DLD1 (cell line): Measurements from ENCODE around the gene THSD7B.
"Not testable (repeated sequence)": the region's sequence is repeated elsewhere in the genome, so short reads cannot be mapped to it uniquely, and the experiment has no call there.

Experiments
- in situ Hi-C: cut with HindIII; loops from 2 replicates; pipeline ENCODE4 v1.10.0; 2017; ENCODE audit warnings: low sequenced_read_pairs

THSD7B gene

GRCh38 chr2:136935119-136935518 is 169.8 kb downstream of the THSD7B start:
- in situ Hi-C loops = no loop called here

DNA sequence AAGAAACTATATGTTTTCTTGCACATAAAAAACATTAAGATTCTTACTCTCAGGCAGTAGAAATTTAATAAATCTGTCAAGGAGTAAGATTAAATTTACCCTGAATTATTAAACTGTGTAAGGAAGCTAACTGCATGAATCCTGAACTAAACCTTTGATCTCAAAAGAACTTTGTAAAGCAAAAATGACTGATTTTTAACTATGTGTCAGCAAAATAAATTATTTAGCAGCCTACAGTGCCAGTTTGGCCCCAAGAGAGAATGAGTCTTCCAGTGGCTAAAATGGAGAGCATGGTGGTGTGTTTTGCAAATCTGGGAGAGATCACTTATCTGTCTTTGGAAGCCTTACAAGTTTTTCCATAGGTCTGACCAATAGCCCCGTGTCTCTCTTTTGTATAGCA is 190.7 kb downstream of the THSD7B start:
- in situ Hi-C loops = no loop called here

DNA sequence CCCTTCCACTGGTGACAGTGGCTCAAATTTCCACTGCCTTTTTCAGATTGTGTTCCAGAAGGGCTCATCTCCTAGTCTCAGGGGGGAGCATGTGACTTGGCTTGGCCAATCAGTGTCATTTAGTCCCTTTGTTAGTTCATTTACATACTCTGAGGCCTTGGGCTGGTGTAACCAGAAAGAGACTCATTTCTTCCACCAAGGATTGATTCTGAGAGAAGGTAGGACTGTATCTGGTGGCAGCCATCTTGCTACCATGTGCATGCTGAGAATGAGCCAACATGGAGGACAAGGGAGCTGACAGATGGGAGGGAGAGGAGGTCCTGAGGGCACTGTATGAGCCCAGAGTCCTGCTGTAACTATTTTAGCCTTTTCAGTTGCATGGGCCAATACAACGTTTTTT is 191.7 kb downstream of the THSD7B start:
- in situ Hi-C loops = no loop called here

GRCh38 chr2:136962105-136962725 is 196.9 kb downstream of the THSD7B start:
- in situ Hi-C loops = no loop called here

DNA sequence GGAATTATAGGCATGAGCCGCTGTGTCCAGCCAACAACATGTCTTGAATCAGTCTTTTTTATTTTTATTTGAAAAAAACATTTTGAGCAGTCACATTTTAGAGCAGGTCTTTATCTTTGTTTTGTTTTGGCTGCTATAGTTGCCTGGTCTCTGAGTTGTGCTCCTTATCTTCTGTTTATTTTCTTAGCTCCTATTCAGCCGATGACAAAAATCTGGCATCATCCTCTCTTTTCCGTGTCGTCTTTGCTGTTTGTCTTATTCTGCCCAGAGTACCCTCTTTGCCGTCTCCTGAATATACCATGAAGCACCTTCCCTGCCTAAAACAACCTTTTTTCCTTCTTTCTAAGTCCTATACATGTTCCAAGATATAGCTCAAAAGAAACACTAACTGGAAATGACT is 201.1 kb downstream of the THSD7B start:
- in situ Hi-C loops = no loop called here

GRCh38 chr2:136980303-136980702 is 215.0 kb downstream of the THSD7B start:
- in situ Hi-C loops = no loop called here

- in situ Hi-C loops = not testable (repeated sequence)
These were observed 216.3 kb downstream of the THSD7B start for GRCh38 chr2:136981689-136982088.

DNA sequence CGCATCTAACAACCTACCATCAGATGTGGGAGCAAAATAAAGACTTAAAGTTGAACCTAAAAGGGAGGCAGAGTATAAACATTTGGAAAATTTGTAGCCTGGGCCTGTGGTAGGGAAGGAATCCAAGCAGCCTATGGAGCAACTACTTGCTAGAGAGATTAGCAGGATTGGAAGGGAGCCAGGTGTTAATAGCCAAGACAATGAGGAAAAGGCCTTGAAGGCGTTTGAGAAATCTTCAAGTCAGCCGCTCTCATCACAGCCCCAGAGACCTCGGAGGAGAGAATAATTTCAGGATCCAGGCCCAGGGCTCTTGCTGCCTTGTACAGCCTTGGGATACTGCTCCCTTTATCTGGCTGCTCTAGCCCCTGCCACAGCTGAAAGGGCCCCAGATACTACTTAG is 219.7 kb downstream of the THSD7B start:
- in situ Hi-C loops = no loop called here

GRCh38 chr2:136986605-136987221 is 221.4 kb downstream of the THSD7B start:
- in situ Hi-C loops = no loop called here

DNA sequence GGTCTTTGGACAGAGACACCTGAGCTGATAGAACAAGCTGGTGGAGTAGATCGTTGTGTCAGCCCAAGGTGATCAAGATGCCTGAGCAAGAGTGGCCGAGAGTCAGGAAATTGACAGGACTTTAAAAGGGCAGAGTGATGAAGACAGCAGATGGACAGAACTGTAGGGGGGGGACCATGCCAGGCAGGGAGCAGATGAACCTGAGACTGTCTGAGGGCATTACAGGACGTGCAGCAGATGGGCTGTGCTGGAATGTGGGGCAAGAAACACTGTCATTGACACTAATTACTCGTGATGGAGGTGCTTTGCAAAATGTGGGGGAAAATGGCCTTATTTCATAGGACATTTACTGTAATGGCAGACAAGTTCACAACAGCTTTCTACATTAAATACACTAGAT is 225.0 kb downstream of the THSD7B start:
- in situ Hi-C loops = no loop called here

- in situ Hi-C loops = no loop called here
These were observed 229.4 kb downstream of the THSD7B start for GRCh38 chr2:136994793-136995192.

GRCh38 chr2:136997557-136997956 is 232.2 kb downstream of the THSD7B start:
- in situ Hi-C loops = no loop called here

DNA sequence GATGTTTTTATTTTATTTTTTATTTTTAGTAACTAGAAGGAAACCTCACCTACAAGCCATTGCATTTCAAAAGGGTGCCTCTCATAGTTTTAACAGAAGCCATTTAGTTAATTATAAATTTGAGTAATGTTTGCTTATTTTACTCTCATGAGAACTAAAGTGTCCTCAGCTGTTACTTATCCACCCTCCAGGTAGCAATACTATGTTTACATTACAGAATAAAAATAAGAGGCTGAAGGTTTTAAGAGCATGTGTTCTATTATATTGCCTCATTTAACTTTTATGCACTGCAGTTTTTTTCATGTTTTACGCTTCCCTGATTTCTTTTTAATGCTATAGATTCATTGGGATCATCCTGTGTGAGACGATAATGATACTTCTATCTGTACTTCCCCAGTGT is 235.5 kb downstream of the THSD7B start:
- in situ Hi-C loops = no loop called here

DNA sequence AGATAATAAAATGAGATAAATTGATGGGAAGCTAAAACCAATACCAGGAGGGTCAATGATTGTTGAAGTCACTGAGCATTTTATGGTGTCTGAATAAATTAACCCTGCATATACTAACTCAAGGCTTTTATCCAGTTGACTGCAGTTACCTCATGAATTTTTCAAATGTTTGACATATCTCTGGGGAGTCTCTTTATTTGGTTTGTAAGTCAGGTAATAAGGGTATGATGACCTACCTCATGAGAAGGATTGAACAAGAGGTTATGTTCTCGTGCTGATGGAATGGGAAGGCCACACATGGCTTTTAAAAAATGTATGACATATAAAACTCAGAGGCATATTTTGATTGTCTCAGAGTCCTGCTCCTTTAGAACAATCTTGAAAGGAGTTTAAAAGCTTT is 237.6 kb downstream of the THSD7B start:
- in situ Hi-C loops = no loop called here

DNA sequence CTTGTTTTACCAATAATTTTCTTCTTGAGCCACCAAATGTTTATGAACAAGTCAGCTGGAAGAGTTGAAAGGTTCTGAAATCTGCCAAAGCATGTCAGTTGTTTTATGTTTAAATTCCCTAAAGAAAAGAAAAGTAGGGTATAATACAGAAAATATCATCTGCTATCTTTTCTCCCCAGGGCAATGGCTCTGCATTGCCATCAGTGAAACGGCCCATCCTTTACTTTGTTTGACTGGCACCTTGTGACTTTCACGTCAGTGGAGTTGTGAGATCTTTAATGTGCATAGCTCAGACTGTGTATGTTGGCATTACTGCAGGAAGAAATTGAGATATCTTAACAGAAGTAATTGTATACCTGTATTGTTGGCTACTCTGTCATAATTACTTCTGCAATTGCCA is 239.9 kb downstream of the THSD7B start:
- in situ Hi-C loops = no loop called here

- in situ Hi-C loops = no loop called here
These were observed 242.6 kb downstream of the THSD7B start for GRCh38 chr2:137007938-137008337.

DNA sequence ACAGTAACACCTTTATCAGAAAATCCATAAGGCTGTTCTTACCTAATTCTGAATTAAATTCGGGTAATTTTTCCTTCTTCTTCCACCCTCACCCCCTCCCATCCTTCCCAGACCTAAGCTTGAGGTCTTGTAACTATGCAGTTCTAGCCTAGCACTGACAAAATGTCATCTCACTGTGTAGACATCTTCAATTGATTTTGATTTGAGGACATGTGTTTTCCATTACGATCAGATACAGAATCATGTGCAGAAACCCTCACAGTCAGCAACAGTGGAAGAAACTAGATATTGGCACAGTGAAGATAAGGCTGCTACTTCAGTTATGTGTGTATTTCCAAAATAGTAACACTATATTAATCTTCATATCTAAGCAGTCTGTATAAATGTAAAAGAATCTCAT is 244.6 kb downstream of the THSD7B start:
- in situ Hi-C loops = no loop called here

GRCh38 chr2:137020452-137021196 is 255.3 kb downstream of the THSD7B start:
- in situ Hi-C loops = no loop called here

DNA sequence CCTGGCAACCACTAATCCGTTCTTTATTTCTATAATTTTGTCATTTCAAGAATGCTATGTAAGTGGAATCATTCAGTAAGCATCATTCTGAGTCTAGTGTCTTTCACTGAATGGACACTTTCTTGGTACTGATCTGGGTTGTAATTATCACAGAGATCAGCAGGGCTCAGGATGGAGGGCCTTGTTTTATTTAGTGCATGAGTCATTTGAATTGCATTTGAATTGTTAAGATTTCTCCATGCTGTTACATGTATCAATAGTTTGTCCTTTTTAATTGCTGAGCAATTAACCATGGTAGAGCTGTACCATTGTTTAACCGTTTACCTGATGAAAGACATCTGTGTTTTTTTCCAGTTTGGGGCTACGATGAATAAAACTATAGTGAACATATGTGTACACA is 256.4 kb downstream of the THSD7B start:
- in situ Hi-C loops = no loop called here

DNA sequence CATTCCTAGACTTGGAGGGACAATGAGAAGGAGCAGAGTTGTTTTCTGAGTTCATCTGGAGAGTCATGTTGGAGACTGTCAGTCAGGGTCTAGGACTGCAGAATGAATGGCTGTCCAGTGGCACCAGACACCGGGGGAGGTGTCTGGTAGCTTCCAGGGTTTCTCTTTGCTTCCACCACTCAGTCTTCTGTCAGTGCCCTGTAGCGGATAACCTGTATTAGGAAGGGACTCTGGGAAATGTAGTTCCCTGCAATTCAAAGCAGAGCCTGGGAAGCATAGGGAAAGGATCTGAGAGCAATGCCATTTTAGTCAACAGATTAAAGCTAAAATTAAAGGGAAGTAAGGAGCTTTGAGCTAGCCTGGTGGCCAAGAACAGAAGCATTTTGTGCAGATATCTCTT is 257.9 kb downstream of the THSD7B start:
- in situ Hi-C loops = no loop called here

- in situ Hi-C loops = no loop called here
These were observed 266.4 kb downstream of the THSD7B start for GRCh38 chr2:137031731-137032130.

DNA sequence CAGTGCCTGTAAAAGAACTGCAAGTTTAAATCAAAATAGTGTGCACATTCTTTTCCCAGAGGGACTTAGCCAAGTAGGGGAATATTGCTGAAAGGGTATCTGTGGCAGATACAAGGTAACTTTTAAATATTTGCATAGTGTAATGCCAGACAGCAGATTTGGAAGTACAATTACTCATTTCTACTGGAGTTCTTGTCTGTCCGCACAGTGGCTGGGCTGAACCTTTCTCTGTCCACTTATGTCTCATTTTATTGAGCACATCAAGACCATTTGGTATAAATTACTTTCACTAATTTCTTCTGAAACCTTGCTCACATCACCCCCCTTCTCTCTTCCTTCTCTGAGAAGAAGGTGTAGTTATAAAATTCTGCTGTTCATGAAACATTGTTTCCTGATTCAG is 271.3 kb downstream of the THSD7B start:
- in situ Hi-C loops = no loop called here
